Tibial artery (tissue), 4 donors: Measurements from ENCODE around the gene CMTM8.
"Not testable (repeated sequence)": the region's sequence is repeated elsewhere in the genome, so short reads cannot be mapped to it uniquely, and the experiment has no call there.

Source experiments
- DNase-seq, 2 donors: peaks; one replicate each; pipeline ENCODE4 v3.0.0-alpha.2; 2019
- H3K27ac ChIP-seq, 2 donors: fragments of 200-600 bp; sonication (generic) in 1 of 2; 1 replicate in 1 of 2; 2 replicates in 1 of 2; pipeline ENCODE4 v1.5.1; 2018 to 2019; ENCODE audit warnings: mild to moderate bottlenecking in 1 of 2
- H3K27me3 ChIP-seq, 2 donors: fragments of 200-600 bp; sonication (generic) in 1 of 2; one replicate each; pipeline versions ENCODE4 v1.5.1 to v1.6.0; 2016 to 2019
- H3K36me3 ChIP-seq, 3 donors: fragments of 200-600 bp; sonication (generic) in 2 of 3; one replicate each; pipeline ENCODE4 v1.5.1; 2016 to 2019; ENCODE audit warnings: mild to moderate bottlenecking in 2 of 3
- H3K4me1 ChIP-seq, 4 donors: fragments of 200-600 bp; sonication (generic) in 2 of 4; 1 replicate in 3 of 4; 2 replicates in 1 of 4; pipeline ENCODE4 v1.5.1; 2016 to 2019
- H3K4me3 ChIP-seq, 2 donors: fragments of 200-600 bp; sonication (generic) in 1 of 2; 1 replicate in 1 of 2; 2 replicates in 1 of 2; pipeline ENCODE4 v1.5.1; 2018 to 2019; ENCODE audit warnings: mild to moderate bottlenecking in 2 of 2
- H3K9me3 ChIP-seq, 3 donors: fragments of 200-600 bp; sonication (generic) in 1 of 3; one replicate each; pipeline ENCODE4 v1.5.1; 2016 to 2019
- intact Hi-C: fragments of 100-400 bp; cut with DNase I; formaldehyde crosslinking; loops from one replicate; pipeline ENCODE4 v1.15.0; 2023; ENCODE audit warnings: low total_unique reads
- TF ChIP-seq, protein P1 (sequence below), 2 experiments: fragments of 200-600 bp in 1 of 2; fragments of 450-650 bp in 1 of 2; IDR thresholded peaks; one replicate each; pipeline ENCODE4 v1.5.1; 2017 to 2019; ENCODE audit warnings: antibody characterized with exemption in 2 of 2, mild to moderate bottlenecking in 1 of 2, moderate library complexity in 1 of 2

Gene CMTM8

DNA sequence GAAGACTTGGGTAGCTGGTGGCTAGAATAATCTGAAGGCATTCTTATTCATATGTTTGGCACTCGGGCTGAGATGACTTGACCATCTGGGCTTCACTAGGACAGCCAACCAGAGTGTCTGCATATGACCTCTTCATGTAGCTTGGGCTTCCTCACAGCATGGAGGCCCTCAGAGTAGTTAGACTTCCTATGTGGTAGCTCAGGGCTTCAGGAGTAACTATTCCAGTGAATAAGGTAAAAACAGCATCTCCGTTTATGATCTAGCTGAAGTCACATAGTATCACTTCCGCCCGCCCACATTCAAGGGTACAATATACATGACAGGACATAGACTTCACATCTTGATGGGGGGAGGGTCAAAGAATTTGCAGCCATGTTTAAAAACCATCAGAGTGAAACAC is 18.9 kb upstream of the CMTM8 start:
- Histone ChIP-seq H3K27me3 (peaks cover 0 to 3% of the 10 kb centered on the region in 2 donors), H3K4me1 (no peaks in the 10 kb centered on the region), H3K9me3 (peaks cover 0 to 10% (median 6%) of the 10 kb centered on the region in 3 donors), H3K36me3 (no peaks in the 10 kb centered on the region), H3K27ac (no peak overlapping the region), H3K4me3 (no peak overlapping the region)
- DNase-seq, result no peak
- TF ChIP-seq, protein P1, sequence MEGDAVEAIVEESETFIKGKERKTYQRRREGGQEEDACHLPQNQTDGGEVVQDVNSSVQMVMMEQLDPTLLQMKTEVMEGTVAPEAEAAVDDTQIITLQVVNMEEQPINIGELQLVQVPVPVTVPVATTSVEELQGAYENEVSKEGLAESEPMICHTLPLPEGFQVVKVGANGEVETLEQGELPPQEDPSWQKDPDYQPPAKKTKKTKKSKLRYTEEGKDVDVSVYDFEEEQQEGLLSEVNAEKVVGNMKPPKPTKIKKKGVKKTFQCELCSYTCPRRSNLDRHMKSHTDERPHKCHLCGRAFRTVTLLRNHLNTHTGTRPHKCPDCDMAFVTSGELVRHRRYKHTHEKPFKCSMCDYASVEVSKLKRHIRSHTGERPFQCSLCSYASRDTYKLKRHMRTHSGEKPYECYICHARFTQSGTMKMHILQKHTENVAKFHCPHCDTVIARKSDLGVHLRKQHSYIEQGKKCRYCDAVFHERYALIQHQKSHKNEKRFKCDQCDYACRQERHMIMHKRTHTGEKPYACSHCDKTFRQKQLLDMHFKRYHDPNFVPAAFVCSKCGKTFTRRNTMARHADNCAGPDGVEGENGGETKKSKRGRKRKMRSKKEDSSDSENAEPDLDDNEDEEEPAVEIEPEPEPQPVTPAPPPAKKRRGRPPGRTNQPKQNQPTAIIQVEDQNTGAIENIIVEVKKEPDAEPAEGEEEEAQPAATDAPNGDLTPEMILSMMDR (IDR thresholded peaks at IDR 0.05), result no peak
- intact Hi-C loops, result no loop called here

DNA sequence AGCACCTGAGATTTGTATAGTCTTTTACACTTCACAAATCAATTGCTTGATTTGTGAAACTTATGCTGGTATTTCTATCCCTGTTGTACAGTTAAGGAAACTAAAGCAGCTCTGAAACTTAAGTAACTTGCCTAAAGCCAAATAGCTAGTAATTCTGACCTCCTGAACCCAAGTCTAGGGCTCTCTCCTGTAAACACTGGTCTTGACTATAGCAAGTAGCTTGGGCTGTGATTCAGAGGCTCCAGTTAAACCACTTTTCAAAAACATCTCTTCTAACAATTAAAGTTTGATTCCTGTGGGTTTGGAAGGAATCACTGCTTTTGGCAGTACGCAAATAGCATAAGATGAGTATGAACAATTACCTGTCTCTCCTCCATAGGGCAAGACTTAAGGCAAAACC is 18.5 kb upstream of the CMTM8 start:
- TF ChIP-seq, protein P1 (IDR thresholded peaks at IDR 0.05), result no peak
- intact Hi-C loops, result no loop called here
- H3K4me3 ChIP-seq, result no peak overlapping the region
- H3K9me3 ChIP-seq, result peaks cover 0 to 10% (median 6%) of the 10 kb centered on the region in 3 donors
- no peak overlapping the region for H3K27ac ChIP-seq
- H3K27me3 ChIP-seq, result peaks cover 0 to 3% of the 10 kb centered on the region in 2 donors
- no peak for DNase-seq
- H3K36me3 ChIP-seq, result no peaks in the 10 kb centered on the region
- no peaks in the 10 kb centered on the region for H3K4me1 ChIP-seq

- DNase-seq, result no peak
- H3K4me1 ChIP-seq, result peaks cover 0 to 4% (median 0%) of the 10 kb centered on the region in 4 donors
- peaks cover 0 to 10% (median 6%) of the 10 kb centered on the region in 3 donors for H3K9me3 ChIP-seq
- H3K36me3 ChIP-seq, result no peaks in the 10 kb centered on the region
- H3K4me3 ChIP-seq, result no peak overlapping the region
- no peaks in the 10 kb centered on the region for H3K27me3 ChIP-seq
- TF ChIP-seq, protein P1 (IDR thresholded peaks at IDR 0.05), result no peak
- H3K27ac ChIP-seq, result no peak overlapping the region
- intact Hi-C loops, result no loop called here
Measured at GRCh38 chr3:32222950-32223349, 15.5 kb upstream of the CMTM8 start.

GRCh38 chr3:32224016-32224516 is 14.4 kb upstream of the CMTM8 start:
- Histone ChIP-seq H3K36me3 (no peaks in the 10 kb centered on the region), H3K4me1 (peaks cover 0 to 4% (median 0%) of the 10 kb centered on the region in 4 donors), H3K4me3 (no peak overlapping the region), H3K27ac (no peak overlapping the region), H3K27me3 (no peaks in the 10 kb centered on the region), H3K9me3 (peaks cover 0 to 9% (median 5%) of the 10 kb centered on the region in 3 donors)
- DNase-seq, result no peak
- intact Hi-C loops, result no loop called here
- TF ChIP-seq, protein P1 (IDR thresholded peaks at IDR 0.05), result no peak

DNA sequence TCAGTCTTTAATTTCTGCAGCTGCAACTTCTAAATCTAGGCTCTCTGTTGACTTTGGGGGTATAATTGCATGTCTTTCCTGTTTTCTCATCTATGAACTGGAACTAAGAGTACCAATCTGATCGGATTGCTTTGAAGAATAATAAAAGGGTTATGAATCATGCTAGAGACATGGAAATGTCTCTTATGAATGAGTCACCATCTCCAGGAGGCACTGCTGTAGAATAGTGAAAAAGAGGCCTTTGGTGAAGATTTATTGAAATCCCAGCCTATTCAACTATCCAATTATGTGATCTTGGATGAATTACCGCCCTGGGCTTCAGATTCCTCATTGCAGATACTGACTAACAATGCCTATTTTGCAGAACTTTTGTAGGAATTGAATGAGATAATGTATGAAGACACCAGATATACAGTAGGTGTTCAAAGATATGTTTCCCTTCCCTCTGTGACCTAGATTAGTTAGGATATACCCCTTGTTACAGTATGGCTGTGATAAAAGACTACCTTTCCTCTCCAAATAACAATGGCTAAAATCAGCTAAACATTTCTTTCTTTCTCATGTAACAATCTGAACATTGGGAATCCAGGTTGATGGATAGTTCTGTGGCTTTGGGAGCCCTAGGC is 11.5 kb upstream of the CMTM8 start:
- intact Hi-C loops, result no loop called here
- Histone ChIP-seq H3K9me3 (no peaks in the 10 kb centered on the region), H3K4me3 (no peak overlapping the region), H3K36me3 (no peaks in the 10 kb centered on the region), H3K27ac (no peak overlapping the region), H3K27me3 (no peaks in the 10 kb centered on the region), H3K4me1 (peaks cover 0 to 4% (median 0%) of the 10 kb centered on the region in 4 donors)
- TF ChIP-seq, protein P1 (IDR thresholded peaks at IDR 0.05), result no peak
- no peak for DNase-seq

GRCh38 chr3:32228743-32229142 is 9.7 kb upstream of the CMTM8 start:
- H3K9me3 ChIP-seq, H3K4me1 ChIP-seq, H3K27ac ChIP-seq, intact Hi-C loops, H3K27me3 ChIP-seq, H3K36me3 ChIP-seq, DNase-seq, H3K4me3 ChIP-seq: not testable (repeated sequence)
